ENCODE results near the gene BNIP1.

GRCh38 chr5:173119719-173120118, 24.6 kb upstream of the BNIP1 start:
- TF ChIP-seq GATA3 (IDR thresholded peaks at IDR 0.05; ENCODE audit: low read depth, low read length) (no peak), GATA2 (IDR thresholded peaks at IDR 0.05; ENCODE audit: low read depth, low read length) (no peak)
